ENCODE measurements around the gene MAN1A2. TPM values are rescaled to one million over a fixed set of nuclear protein-coding genes. Genes with fewer than 3 reads are reported as not detected.

MAN1A2 gene
- total RNA-seq, 1 donor from 2014 or later = 42.7 TPM

DNA sequence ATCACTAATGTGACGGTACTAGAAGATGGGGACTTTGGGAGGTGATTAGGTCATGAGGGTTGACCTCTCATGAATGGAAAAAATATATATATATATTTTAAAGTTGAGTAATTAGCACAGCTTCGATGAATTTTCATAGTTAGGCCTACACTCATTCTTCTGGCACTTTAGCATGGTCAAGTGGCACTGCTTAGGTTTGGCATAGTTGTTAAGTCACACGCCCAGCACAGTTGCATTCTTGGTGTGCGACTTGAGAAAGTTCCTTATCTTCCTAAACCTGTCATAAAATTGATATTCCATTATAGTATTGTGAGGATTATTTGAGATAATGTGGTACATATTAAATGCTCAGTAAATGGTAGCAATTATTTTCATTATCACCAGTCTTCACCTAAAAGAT lies 47.7 kb downstream of the MAN1A2 start:
- Mint-ChIP-seq H3K4me3 (ENCODE audit: unreplicated experiment) (no peak overlapping the region), H3K27ac (ENCODE audit: unreplicated experiment) (no peak overlapping the region), H3K36me3 (ENCODE audit: low read depth) (peaks cover 19% of the 10 kb centered on the region), H3K27me3 (ENCODE audit: low read depth) (no peaks in the 10 kb centered on the region), H3K9me3 (ENCODE audit: low read depth) (no peaks in the 10 kb centered on the region), H3K4me1 (ENCODE audit: low read depth) (no peaks in the 10 kb centered on the region)
- DNase-seq (ENCODE audit: low spot score) = no peak
- TF ChIP-seq, protein P1, sequence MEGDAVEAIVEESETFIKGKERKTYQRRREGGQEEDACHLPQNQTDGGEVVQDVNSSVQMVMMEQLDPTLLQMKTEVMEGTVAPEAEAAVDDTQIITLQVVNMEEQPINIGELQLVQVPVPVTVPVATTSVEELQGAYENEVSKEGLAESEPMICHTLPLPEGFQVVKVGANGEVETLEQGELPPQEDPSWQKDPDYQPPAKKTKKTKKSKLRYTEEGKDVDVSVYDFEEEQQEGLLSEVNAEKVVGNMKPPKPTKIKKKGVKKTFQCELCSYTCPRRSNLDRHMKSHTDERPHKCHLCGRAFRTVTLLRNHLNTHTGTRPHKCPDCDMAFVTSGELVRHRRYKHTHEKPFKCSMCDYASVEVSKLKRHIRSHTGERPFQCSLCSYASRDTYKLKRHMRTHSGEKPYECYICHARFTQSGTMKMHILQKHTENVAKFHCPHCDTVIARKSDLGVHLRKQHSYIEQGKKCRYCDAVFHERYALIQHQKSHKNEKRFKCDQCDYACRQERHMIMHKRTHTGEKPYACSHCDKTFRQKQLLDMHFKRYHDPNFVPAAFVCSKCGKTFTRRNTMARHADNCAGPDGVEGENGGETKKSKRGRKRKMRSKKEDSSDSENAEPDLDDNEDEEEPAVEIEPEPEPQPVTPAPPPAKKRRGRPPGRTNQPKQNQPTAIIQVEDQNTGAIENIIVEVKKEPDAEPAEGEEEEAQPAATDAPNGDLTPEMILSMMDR (IDR thresholded peaks at IDR 0.05) = no peak

DNA sequence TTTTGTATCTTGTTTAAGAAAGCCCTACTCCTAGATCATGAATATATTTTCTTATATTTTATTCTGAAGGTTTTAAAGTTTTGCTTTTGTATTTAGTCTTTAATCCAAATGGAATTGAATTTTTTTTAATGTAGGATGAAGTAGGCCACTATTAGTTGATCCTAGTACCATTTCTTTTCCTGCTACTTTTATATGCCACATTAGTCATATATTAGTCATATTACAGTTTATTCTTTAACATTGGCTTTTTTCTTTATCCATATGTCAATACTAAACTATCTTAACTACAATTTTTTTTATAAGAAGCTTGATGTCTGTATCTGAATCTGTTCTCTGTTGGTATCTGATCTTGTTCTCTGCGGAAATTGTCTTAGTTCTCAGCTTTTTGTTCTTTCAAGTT lies 48.8 kb downstream of the MAN1A2 start:
- Mint-ChIP-seq H3K36me3 (ENCODE audit: low read depth) (peaks cover 19% of the 10 kb centered on the region), H3K4me1 (ENCODE audit: low read depth) (no peaks in the 10 kb centered on the region), H3K27ac (ENCODE audit: unreplicated experiment) (no peak overlapping the region), H3K4me3 (ENCODE audit: unreplicated experiment) (no peak overlapping the region), H3K9me3 (ENCODE audit: low read depth) (no peaks in the 10 kb centered on the region), H3K27me3 (ENCODE audit: low read depth) (no peaks in the 10 kb centered on the region)
- DNase-seq (ENCODE audit: low spot score) = no peak
- TF ChIP-seq, protein P1 (IDR thresholded peaks at IDR 0.05) = no peak

DNA sequence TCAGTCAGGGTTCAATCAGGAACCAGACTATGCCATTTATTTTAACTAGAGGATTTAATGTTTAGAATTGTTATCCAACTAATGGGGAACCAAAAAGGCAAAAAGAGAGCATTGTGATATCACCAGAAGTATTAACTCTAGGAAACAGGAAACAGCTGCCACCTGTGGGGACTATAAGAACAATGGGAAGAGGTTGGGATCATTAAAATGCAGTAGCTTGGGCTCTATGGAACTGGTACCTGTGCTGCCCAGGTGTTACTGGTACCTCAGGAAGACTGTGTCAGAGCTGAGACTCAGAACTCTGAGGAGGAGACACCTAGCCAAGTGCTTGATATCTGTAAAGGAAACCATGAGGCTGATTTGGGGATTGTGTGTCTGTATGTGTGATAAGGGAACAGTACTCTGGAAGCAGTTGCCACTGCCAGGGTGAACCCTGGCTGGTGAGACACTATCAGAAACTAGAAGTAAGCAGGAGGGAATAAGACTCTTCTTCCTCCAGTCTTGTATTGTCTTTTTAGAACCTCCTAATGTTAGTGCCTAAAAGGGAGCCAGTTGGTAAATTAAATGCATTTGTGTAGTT lies 49.4 kb downstream of the MAN1A2 start:
- TF ChIP-seq, protein P1 (IDR thresholded peaks at IDR 0.05) = no peak
- peaks cover 19% of the 10 kb centered on the region for H3K36me3 Mint-ChIP-seq (ENCODE audit: low read depth)
- H3K4me1 Mint-ChIP-seq (ENCODE audit: low read depth) = no peaks in the 10 kb centered on the region
- no peaks in the 10 kb centered on the region for H3K27me3 Mint-ChIP-seq (ENCODE audit: low read depth)
- no peak overlapping the region for H3K27ac Mint-ChIP-seq (ENCODE audit: unreplicated experiment)
- no peak overlapping the region for H3K4me3 Mint-ChIP-seq (ENCODE audit: unreplicated experiment)
- H3K9me3 Mint-ChIP-seq (ENCODE audit: low read depth) = no peaks in the 10 kb centered on the region
- DNase-seq (ENCODE audit: low spot score) = no peak

DNA sequence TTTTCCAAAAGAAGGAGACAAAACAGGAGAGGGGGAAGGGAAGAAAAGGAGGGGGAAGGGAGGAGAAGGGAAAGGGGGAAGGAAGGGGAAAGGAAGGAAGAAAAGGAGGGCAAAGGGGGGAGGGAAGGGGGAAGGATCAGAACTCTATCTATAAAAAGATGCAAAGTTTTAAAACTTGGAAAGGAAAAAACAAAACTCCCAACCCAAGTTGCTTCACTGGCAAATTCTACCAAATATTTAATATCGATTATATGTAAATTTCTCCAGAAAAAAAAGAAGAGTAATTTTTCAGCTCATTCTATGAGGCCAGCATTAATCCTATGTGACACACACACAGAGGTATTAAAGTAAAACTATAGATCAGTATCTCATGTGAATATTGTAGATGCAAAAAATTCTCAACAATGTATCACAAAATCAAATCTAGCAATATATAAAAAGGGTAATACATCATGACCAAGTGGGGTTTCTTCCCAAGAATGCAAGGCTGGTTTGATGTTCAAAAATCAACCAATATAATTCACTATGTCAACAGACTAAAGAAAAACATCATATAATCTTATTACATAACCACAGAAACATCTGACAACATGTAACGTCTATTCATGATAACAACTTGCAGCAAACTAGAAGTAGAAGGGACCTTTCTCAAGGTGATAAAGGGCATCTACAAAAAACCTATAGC lies 57.9 kb downstream of the MAN1A2 start:
- Mint-ChIP-seq H3K27me3 (ENCODE audit: low read depth) (no peaks in the 10 kb centered on the region), H3K4me1 (ENCODE audit: low read depth) (no peaks in the 10 kb centered on the region), H3K27ac (ENCODE audit: unreplicated experiment) (no peak overlapping the region), H3K4me3 (ENCODE audit: unreplicated experiment) (no peak overlapping the region), H3K9me3 (ENCODE audit: low read depth) (peaks cover 29% of the 10 kb centered on the region), H3K36me3 (ENCODE audit: low read depth) (peaks cover 23% of the 10 kb centered on the region)
- TF ChIP-seq, protein P1 (IDR thresholded peaks at IDR 0.05) = no peak
- no peak for DNase-seq (ENCODE audit: low spot score)

DNA sequence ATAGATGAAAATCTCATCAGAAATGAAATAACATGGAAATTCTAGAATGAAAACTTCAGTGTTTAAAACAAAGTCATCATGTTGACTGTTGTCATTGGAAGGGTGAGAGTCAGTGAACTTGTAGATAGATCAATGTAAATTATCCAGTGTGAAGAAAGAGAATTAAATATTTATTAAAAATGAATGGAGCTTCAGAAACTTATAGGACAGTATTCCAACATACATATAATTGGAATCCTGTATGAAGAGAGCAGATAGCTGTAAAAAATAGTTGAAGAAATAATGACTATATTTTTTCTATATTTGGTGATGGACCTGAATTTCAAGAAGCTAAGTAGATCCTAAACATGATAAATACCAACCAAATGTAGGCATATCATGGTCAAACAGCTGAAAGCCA lies 60.0 kb downstream of the MAN1A2 start:
- H3K9me3 Mint-ChIP-seq (ENCODE audit: low read depth) = peaks cover 29% of the 10 kb centered on the region
- no peak overlapping the region for H3K4me3 Mint-ChIP-seq (ENCODE audit: unreplicated experiment)
- TF ChIP-seq, protein P1 (IDR thresholded peaks at IDR 0.05) = no peak
- DNase-seq (ENCODE audit: low spot score) = no peak
- H3K36me3 Mint-ChIP-seq (ENCODE audit: low read depth) = peaks cover 22% of the 10 kb centered on the region
- no peak overlapping the region for H3K27ac Mint-ChIP-seq (ENCODE audit: unreplicated experiment)
- H3K27me3 Mint-ChIP-seq (ENCODE audit: low read depth) = no peaks in the 10 kb centered on the region
- no peaks in the 10 kb centered on the region for H3K4me1 Mint-ChIP-seq (ENCODE audit: low read depth)

All from chondrocyte (in vitro differentiated cells).